HG02759 (cell line): ENCODE data around the gene TYSND1.
"Not testable (repeated sequence)": the region's sequence is repeated elsewhere in the genome, so short reads cannot be mapped to it uniquely, and the experiment has no call there.

Source experiments
- ATAC-seq: cut with Tn5 transposase; IDR thresholded peaks from one replicate; pipeline ENCODE4 v1.9.1; 2021; ENCODE audit warnings: mild to moderate bottlenecking, moderate library complexity; ENCODE audit not compliant: unreplicated experiment

Gene TYSND1

DNA sequence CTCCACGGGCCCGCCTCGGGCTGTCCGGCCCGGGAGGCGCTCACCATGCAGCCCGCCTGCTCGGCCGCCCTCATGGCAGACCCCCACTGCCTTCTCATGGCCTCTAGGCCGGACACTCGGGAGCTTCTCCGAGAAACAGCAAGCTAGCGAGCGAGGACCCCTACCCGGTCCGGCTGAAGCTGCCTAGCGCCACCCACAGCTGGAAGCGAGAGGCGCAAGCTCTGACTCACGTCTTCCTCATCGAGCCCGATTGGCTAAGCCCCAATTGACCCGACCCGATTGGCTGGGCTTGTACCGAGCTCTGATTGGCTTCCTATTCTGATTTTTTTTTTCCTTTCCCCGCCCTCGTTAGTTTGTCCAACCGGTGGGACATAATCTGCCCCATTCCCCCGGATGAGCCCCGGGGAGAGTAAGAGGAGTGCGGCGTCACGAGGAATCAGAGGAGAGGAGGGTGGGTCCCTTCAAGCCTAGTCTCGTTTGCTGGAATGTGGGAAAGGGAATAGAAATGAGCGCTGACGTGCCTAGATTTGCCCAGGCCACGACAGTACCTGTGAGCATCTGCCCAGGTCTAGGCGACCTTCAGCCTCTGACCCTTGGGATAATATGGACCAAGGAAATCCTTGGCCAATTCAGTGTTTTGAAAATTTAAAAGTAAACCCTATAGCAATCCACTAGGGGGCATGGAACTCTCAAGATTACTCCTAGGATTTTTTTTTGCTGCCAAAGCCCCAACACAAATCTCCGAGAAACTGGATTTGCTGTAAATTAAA, at the start of gene TYSND1:
TSS of gene TYSND1 (minus strand) at position 212 of the 770 bp plus-strand sequence. CDS start at position 98, 114 bp downstream.
- ATAC-seq: peak; percentile 92

- ATAC-seq: no peak
Measured at GRCh38 chr10:70193391-70193844, 46.9 kb upstream of the TYSND1 start.

DNA sequence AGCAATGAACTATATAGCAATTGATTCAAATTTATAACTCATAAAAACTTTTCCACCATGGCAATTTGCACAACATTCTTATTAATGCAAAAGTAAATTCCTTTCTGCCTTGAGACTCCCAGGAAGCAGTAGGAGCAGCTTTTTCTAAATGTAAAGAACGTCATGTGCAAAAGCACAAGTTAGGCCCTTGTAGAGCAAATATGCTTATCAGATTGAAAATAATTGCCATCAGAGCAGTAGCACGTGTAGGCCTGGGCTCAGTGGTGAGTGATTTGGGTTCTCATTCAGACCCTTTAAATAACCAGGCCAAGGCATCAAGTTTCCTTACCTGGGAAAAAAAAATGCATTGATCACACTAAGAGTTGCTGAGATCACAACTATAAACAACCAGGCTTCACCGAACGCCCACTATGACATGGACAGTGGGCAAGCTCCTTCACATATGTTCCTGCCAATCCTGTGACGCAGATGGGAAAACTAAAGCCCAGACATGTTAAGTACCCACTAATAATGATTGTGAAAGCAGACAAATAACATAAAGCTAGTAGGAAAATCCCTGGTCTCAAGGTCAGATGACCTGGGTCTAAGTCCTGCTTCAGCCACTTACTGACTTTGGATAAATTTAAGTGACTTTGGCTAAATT, 45.9 kb upstream of the TYSND1 start:
- no peak for ATAC-seq

DNA sequence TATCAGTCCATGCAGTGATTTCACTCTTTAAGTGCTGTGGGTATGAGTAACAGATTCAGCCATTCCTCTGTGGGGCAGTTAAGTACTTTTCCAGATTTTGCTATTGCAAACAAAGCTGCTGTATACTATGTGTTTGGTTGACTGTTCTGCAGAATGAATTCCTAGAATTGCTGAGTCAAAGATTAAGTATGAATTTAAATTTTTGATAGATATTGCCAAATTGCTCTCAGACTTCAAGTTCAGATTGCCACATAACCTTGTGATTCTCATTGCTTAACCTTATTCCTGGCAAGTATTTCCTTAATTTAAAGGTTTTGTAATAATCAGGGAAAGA, 45.4 kb upstream of the TYSND1 start:
- no peak for ATAC-seq

- ATAC-seq: no peak
Measured at GRCh38 chr10:70191161-70191971, 44.9 kb upstream of the TYSND1 start.

DNA sequence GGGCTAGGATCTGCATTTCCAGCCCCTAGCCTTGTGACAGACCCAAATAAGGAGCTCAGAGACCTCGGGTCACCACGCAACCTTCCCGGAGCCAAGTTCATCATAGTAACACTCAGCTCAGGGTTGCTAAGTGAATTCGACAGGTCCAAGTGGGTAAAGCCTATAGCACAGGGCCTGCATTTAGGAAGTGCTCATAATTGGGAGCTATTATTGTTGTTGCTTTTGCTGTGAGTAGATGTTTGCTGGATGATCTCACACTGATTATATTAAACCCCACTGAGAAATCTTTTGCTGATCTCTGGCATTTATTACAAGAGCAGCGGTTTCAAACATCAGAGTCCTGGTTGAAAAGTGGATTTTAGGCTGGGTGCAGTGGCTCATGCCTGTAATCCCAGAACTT, 44.1 kb upstream of the TYSND1 start:
- ATAC-seq: no peak

DNA sequence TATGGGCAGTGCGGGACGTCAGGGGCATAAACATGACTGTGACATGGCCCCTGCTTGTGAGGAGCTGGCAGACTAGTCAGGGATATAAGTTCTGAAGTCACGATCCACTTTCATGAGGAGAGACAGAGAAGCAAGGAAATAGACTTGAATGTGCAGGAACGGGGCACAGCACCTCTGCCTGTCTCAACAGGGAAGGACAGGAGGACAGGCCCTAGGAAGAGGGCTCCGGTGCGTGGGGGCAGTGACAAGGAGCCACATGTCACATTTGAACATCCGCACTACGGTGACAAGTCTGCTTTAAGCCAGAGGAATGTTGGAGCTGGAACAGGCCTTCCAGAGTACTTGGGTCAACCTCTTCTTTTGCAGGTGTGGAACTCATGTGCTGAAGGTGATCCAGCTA, 43.6 kb upstream of the TYSND1 start:
- no peak for ATAC-seq

DNA sequence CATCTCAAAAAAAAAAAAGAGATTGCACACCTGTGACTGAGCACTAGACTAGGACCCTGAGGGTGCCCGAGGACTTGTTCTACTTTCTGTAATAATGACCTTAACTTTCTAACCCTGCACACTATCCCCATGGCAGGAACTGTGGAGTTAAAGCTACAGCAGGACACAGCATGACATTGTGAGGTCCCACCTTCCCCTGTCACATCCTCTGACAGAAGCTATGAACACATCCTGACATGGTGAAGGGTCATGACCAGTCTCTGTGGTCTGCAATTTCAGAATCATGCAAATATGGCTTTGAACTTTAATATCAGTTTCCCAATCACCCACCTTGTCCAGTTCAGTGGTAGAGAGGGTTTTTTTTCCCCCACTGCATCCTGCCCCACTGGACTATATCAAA, 42.3 kb upstream of the TYSND1 start:
- ATAC-seq: no peak

- no peak for ATAC-seq
Measured at GRCh38 chr10:70186571-70186970, 40.1 kb upstream of the TYSND1 start.

DNA sequence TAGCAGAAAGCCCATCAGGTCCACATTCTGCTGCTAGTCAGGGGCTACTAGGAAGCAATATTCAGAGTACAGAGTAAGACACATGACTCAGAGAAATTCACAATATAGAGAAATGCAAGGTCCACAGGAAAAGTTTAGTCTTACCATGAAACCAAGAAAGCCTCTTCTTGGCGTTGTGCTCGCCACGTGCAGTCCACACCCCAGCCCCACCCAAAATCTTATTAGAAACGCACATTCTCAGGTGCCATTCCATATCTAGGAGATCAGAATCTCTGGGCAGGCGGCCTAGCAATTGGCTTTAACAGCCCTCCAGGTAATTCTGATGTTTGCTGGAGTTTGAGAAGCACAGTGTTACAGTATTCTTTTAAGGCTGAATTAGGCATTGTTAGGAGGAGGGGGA, 39.6 kb upstream of the TYSND1 start:
- ATAC-seq: no peak

DNA sequence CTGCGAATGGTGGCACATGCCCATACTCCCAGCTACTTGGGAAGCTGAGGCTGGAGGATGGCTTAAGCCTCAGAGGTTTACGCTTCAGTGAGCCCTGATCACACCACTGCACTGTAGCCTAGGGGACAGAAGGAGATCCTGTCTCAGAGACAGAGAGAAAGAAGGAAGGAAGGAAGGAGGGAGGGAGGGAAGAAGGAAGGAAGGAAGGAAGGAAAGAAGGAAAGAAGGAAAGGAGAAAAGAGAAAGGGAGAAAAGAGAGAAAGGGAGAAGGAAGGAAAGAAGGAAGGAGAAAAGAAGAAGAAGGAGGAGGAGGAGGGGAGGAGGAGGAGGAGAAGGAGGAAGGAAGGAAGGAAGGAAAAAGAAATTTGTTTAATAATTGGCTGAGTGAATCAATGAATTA, 36.8 kb upstream of the TYSND1 start:
- ATAC-seq: no peak

- not testable (repeated sequence) for ATAC-seq
Measured at GRCh38 chr10:70179209-70179608, 32.7 kb upstream of the TYSND1 start.

- ATAC-seq: no peak
Measured at GRCh38 chr10:70178139-70178725, 31.7 kb upstream of the TYSND1 start.

GRCh38 chr10:70176441-70176840, 29.9 kb upstream of the TYSND1 start:
- ATAC-seq: no peak

GRCh38 chr10:70175516-70175915, 29.0 kb upstream of the TYSND1 start:
- ATAC-seq: no peak

DNA sequence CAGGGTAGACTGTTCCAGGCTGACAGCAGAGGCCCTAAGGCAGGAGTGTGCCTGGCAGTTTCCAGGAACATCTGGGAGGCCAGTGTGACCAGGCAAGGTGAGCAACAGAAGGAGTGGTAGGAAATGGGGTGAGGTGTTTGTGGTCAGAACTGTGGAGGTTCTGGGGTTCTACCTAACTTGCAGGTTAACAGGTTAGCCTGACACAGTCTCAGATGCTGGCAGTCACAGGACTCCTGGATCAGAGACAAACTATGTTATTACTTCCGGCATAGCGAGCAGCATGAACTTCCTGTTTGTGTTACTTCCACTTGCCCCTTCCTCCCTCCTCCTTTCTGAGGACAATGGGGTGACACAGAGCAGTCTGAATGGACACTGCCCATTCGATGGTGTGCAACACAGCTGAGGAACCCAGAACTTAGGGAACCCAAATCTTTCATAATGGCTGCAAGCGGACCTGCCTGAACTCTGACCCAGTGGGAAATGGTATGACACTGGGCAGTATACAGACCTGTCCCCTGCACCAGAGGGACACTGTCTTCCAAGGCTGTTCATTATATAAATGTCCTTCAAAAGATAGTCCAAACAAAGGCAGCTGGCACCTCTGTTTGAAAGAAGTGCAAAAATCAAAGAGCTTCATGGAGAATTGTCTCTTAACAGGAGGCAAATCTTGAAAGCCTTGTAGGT, 27.7 kb upstream of the TYSND1 start:
- no peak for ATAC-seq

- ATAC-seq: peak; percentile 1
Measured at GRCh38 chr10:70169649-70170364, 23.3 kb upstream of the TYSND1 start.

DNA sequence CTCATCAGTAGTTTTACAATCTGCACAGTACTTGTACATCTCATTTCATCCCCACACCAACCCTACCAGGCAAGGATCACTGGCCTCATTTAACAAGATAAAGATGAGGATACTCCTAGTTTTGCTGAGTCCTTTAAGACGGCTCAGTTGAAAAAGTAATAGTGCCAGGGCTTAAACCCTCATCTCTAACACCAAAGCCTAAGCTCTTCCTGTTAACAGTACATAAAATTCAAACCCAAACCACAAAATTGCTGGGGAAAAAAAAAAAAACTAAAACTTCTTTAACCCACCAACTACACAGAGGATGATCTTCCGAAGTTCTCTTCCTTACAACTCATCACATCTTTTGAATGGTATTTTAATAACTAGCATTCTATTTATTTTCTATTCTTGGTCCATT, 22.5 kb upstream of the TYSND1 start:
- ATAC-seq: no peak

- no peak for ATAC-seq
Measured at GRCh38 chr10:70167246-70167645, 20.7 kb upstream of the TYSND1 start.

DNA sequence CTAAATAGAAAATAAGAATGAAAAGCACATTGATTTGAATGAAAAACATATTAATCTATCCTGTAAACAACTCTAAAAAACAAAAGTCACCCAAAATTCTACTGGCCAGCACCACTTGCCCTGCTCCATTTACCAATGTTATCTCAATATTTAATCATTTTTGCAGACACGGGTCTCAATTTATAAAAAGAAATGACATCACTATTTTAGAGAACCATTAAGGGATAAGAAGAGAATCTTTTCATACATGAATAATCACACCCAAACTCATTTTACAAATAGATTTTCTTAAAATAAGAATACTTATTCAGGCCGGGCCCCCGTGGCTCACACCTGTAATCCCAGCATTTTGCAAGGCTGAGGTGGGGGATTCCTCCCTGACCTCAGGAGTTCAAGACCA, 19.9 kb upstream of the TYSND1 start:
- ATAC-seq: no peak
